GM12878 (cell line): Measurements from ENCODE around the gene RRP36.

Source experiments
- BRCA1 ChIP-seq: IDR thresholded peaks from 2 replicates; pipeline ENCODE4 v1.6.1; 2011; ENCODE audit warnings: low read depth, low read length, improper control_type of control experiment
- E2F4 ChIP-seq: IDR thresholded peaks from 2 replicates; pipeline ENCODE4 v1.6.1; 2012; ENCODE audit warnings: low read depth, low read length, improper control_type of control experiment
- EZH2 ChIP-seq: IDR thresholded peaks from 2 replicates; pipeline ENCODE4 v1.6.1; 2012; ENCODE audit warnings: low read depth, mild to moderate bottlenecking, control low read depth, inconsistent platforms, low read length, borderline replicate concordance; ENCODE audit not compliant: control insufficient read depth
- HDAC2 ChIP-seq: fragments of 200-600 bp; sonication (generic); IDR thresholded peaks from 2 replicates; pipeline ENCODE4 v1.6.1; 2017
- JUNB ChIP-seq: IDR thresholded peaks from 2 replicates; pipeline ENCODE4 v1.6.1; 2016; ENCODE audit warnings: antibody characterized with exemption, mild to moderate bottlenecking
- MXI1 ChIP-seq: fragments of 150-350 bp; IDR thresholded peaks from 2 replicates; pipeline ENCODE4 v1.6.1; 2011; ENCODE audit warnings: low read depth, mild to moderate bottlenecking, inconsistent platforms, low read length, improper control_type of control experiment
- NFYB ChIP-seq: IDR thresholded peaks from 2 replicates; pipeline ENCODE4 v1.6.1; 2011; ENCODE audit warnings: low read depth, mild to moderate bottlenecking, low read length, improper control_type of control experiment, moderate library complexity; ENCODE audit not compliant: insufficient read depth
- NR2C2 ChIP-seq: IDR thresholded peaks from 2 replicates; pipeline ENCODE4 v1.6.1; 2011; ENCODE audit warnings: borderline replicate concordance, low read depth; ENCODE audit not compliant: control insufficient read depth, insufficient read length
- SMC3 ChIP-seq: IDR thresholded peaks from 2 replicates; pipeline ENCODE4 v1.6.1; 2011; ENCODE audit warnings: low read length, improper control_type of control experiment, borderline replicate concordance
- TAF1 ChIP-seq: IDR thresholded peaks from 2 replicates; pipeline ENCODE4 v1.6.1; 2011; ENCODE audit warnings: mild to moderate bottlenecking, low read depth, low read length, borderline replicate concordance
- YY1 ChIP-seq: IDR thresholded peaks from 2 replicates; pipeline ENCODE4 v1.6.1; 2011; ENCODE audit warnings: low read depth, mild to moderate bottlenecking, low read length
- ZNF24 ChIP-seq: fragments of 450-650 bp; IDR thresholded peaks from 2 replicates; pipeline ENCODE4 v1.6.1; 2017; ENCODE audit warnings: antibody characterized with exemption, mild to moderate bottlenecking
- ZZZ3 ChIP-seq: IDR thresholded peaks from 2 replicates; pipeline ENCODE4 v1.6.1; 2011; ENCODE audit warnings: low read depth; ENCODE audit not compliant: control insufficient read depth, insufficient read length
- TF ChIP-seq, protein P1 (sequence below), 3 experiments: IDR thresholded peaks in 2 of 3; conservative IDR thresholded peaks in 1 of 3; 2 replicates each; pipeline ENCODE4 v1.5.1; 2011; ENCODE audit warnings: low read depth in 3 of 3, low read length in 3 of 3, mild to moderate bottlenecking in 3 of 3, control low read depth in 2 of 3, moderate library complexity in 2 of 3, inconsistent platforms in 1 of 3, mixed read lengths in 1 of 3; ENCODE audit not compliant: control insufficient read depth in 2 of 3, insufficient read depth in 1 of 3; ENCODE audit errors: extremely low read depth in 1 of 3

DNA sequence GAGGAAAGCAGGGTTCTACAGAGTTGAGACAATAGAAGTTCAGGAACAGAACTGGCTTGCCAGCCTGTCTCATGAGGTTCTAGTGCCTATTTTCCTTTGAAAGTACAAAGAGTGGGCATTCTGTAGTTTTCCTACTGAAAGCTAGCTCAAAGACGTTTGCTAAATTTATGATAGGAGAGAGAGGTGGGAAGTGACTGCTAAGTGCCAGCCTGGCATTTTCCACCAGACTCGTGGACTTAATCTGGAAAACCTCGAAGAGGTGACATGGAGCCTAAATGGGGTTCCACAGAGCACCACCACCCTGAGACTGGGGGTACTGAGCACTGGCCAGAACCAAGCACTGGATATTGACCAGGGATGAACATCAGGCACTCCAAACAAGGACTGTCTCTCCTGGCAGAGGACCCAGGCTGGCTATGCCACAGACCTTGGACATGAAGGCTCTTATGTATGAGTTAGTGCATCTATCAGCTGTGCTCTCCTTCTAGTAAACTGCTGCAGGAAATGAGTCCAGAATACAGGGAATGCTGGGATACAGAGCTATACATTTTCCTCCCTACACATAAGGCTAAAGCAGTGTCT lies 49.6 kb upstream of the RRP36 start:
- TF ChIP-seq JUNB = no peak
- TF ChIP-seq, protein P1, sequence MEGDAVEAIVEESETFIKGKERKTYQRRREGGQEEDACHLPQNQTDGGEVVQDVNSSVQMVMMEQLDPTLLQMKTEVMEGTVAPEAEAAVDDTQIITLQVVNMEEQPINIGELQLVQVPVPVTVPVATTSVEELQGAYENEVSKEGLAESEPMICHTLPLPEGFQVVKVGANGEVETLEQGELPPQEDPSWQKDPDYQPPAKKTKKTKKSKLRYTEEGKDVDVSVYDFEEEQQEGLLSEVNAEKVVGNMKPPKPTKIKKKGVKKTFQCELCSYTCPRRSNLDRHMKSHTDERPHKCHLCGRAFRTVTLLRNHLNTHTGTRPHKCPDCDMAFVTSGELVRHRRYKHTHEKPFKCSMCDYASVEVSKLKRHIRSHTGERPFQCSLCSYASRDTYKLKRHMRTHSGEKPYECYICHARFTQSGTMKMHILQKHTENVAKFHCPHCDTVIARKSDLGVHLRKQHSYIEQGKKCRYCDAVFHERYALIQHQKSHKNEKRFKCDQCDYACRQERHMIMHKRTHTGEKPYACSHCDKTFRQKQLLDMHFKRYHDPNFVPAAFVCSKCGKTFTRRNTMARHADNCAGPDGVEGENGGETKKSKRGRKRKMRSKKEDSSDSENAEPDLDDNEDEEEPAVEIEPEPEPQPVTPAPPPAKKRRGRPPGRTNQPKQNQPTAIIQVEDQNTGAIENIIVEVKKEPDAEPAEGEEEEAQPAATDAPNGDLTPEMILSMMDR (IDR thresholded peaks at IDR 0.05 in 2 of 3, conservative IDR thresholded peaks at IDR 0.05 in 1 of 3; ENCODE audit: control insufficient read depth in 2 of 3, extremely low read depth in 1 of 3, insufficient read depth in 1 of 3, low read depth in 3 of 3, low read length in 3 of 3) = no peak
- no peak for TF ChIP-seq ZNF24
- no peak for TF ChIP-seq BRCA1
- no peak for TF ChIP-seq TAF1
- TF ChIP-seq NR2C2 = no peak
- TF ChIP-seq HDAC2 = no peak
- TF ChIP-seq NFYB = no peak
- no peak for TF ChIP-seq ZZZ3
- TF ChIP-seq E2F4 = no peak
- no peak for TF ChIP-seq SMC3
- TF ChIP-seq EZH2 = no peak
- no peak for TF ChIP-seq YY1
- no peak for TF ChIP-seq MXI1
